Subcutaneous adipose tissue (tissue), 4 donors: ENCODE results near the gene ERN1. TPM values are rescaled to one million over a fixed set of nuclear protein-coding genes. Genes with fewer than 3 reads are reported as not detected.

ENCODE experiments used
- total RNA-seq, 4 donors: library from RNA; depleted of rRNA; stranded (reverse); fragments of >200 nt; gene quantifications; one replicate each; pipeline ENCODE4 v1.1.0, GENCODE V29; 2016
- TF ChIP-seq, protein P1 (sequence below): fragments of 450-650 bp; IDR thresholded peaks from one replicate; pipeline ENCODE4 v1.5.1; 2016; ENCODE audit warnings: low read depth, mild to moderate bottlenecking, control low read depth, antibody characterized with exemption, moderate library complexity

ERN1 gene
- total RNA-seq, 4 donors from 2014 or later, result 9.6 to 13.1 (median 11.7) TPM

DNA sequence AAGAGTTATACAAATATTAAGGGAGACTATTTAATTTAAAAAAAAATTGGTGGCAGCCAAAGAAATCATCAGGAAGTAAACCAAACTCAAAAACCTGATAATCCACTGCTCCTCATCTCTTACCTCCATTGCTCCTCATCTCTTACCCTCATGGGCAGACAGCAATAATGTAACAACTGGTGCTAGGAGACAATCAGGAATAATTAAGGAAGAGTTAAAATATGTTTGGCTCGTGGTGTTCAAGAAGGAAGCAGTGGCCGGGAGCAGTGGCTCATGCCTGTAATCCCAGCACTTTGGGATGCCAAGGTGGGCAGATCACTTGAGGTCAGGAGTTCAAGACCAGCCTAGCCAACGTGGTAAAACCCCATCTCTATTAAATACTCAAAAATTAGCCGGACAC is 18.1 kb downstream of the ERN1 start:
- TF ChIP-seq, protein P1, sequence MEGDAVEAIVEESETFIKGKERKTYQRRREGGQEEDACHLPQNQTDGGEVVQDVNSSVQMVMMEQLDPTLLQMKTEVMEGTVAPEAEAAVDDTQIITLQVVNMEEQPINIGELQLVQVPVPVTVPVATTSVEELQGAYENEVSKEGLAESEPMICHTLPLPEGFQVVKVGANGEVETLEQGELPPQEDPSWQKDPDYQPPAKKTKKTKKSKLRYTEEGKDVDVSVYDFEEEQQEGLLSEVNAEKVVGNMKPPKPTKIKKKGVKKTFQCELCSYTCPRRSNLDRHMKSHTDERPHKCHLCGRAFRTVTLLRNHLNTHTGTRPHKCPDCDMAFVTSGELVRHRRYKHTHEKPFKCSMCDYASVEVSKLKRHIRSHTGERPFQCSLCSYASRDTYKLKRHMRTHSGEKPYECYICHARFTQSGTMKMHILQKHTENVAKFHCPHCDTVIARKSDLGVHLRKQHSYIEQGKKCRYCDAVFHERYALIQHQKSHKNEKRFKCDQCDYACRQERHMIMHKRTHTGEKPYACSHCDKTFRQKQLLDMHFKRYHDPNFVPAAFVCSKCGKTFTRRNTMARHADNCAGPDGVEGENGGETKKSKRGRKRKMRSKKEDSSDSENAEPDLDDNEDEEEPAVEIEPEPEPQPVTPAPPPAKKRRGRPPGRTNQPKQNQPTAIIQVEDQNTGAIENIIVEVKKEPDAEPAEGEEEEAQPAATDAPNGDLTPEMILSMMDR, result no peak

DNA sequence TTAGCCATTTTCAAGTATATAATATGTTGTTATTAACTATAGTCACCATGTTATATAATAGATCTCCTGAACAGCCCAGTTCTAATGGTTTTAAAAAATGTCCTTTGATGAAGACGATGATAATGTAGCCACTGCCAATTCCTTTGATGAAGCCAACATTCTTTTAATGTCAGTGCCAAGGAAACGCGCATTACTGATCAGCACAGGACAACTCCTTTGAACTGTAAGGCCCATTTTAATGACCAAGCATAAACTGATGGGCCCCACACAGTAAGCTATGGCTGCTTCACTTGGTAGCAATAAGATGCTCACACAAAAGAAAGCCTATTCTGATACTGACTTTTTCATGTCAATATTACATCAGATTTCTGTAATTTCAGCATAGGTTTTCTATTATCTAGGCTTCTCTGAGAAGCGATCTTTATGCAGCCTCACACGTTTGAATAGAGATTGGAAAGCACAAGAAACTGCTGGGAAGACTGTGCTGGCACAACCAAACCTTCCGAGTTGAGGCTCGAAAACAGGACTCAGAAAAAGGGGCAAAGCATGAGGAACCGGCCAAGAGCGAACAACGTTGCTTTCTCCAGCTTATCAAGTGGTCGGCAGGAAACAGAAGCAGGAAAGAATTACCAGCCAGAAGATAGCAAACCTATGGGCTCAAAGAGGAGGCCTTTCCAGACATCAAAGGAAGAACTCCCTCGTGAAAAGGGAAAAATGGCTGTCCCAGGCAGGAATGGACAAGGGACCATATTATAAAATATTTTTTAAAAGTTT is 19.4 kb downstream of the ERN1 start:
- TF ChIP-seq, protein P1, result no peak

DNA sequence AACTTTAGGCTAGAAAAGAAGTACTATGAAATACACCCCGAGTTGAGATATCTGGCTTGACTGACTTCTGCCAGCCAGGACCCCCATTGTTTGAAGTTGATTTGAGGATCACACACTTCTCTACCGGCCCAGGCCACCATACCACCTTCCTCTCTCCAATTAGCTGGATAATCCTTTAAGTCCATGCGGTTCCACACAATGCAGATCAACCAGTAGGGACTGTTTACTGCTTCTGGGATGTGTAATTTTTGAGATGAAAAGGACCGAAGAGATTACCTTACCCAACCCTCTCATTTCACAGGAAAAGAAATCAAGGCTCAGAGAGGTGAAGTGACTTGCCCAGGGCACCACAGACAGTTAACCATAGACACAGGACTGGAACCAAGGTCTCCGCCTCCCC is 20.5 kb downstream of the ERN1 start:
- TF ChIP-seq, protein P1, result no peak

DNA sequence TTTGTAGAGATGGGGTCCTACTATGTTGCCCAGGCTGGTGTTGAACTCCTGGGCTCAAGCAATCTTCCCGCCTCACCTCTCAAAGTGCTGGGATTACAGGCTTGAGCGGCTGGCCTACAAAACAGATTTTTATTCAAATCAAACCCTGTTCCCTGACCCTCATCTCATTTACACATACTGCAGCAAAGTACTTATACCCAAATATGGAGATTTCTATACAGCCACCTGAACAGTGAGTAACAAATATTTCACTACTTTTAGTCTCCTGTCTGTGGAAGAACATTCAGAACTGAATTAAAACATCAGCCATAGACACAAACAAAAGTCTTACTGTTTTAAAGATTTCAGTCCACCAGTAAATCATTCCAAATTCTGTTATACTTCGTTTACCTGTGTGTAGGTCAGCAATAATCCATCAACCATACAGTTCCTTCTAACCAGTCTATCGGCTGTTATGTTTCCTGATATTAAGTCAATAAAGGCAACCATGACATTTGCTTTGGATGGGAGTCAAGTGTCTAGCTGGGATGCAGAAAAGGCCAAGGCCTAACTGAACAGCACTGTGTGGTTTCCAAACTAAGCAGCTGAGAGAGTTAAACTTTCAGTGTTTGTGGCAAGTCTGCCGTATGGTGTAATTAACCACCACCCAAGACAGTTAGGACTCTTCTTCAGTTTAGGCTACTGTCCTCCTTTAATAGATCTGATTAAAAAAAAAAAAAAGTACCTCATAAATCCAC is 22.3 kb downstream of the ERN1 start:
- TF ChIP-seq, protein P1, result no peak

DNA sequence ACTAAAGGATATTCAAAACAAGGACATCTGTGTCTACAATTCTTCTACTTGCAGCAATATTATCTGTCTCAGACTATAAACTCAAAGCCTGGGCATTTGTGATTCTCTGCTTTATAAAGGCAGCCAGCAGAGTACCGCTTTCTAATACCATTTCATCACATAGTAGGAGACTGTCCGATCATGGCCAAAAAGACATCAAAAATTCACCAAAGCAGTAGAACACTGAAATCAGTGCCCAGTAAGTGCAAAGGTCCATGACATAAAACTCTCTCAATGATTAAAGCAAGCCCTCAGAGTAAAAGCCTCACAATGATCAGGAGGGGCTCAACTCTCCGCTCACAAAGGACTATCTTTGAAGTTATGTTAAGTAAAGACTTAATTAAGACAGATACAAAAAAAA is 23.0 kb downstream of the ERN1 start:
- TF ChIP-seq, protein P1, result no peak

DNA sequence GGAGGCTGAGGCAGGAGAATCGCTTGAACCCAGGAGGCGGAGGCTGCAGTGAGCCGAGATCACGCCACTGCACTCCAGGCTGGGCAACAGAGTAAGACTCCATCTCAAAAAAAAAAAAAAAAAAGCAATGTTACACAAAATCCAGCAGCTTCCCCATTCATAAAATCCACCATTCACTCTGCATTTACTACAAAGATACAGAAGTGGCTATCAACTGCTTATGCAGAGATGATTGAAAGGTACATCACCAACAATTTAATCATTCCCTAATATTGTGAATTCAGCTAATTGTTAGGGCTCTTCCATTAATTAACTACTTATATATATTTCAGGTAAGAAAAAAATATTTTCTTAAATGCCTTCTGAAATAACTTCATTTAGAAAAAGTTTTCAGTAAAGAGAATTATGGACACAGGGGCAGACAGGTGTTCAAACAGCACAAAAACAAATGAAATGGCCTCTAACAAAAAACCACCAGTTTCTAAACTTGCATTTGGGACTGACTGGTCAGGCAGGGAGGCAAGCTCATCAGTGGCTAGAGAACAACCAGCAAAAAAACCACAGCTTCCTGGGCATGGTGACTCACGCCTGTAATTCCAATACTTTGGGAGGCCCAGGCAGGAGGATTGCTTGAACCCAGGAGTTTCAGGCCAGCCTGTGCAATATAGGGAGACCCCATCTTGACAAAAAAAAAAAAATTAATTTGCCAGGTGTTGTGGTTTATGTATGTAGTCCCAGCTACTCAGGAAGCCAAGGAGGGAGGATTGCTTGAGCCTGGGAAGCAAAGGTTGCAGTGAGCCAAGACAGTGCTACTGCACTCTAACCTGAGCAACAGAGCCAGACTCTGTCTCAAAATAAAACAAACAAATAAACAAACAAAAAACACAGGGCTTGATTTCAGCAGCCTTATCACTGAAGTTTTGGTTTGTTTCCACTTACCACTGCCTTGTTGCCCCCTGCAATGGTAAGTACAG is 26.3 kb downstream of the ERN1 start:
- TF ChIP-seq, protein P1, result no peak
